Measurements from ENCODE around the gene HNRNPH1. TPM values are rescaled to one million over a fixed set of nuclear protein-coding genes. Genes with fewer than 3 reads are reported as not detected.

Gene HNRNPH1
- total RNA-seq, 2 experiments from 2014 or later, result 2,404 to 2,435 TPM

- ChIA-PET POLR2A (interaction anchor here (1.2 to 14.8 kb wide), 4 partner anchors 9 to 62 kb away, joined by 4 to 226 read pairs (median 6); partner anchors contain the start of genes HNRNPH1 and RUFY1), CTCF (interaction anchor here (2.0 kb wide), 1 partner anchor 10 kb away, joined by 14 read pairs; the partner anchor contains the start of gene HNRNPH1)
- peaks cover 90% of the 10 kb centered on the region for H3K36me3 ChIP-seq (ENCODE audit: insufficient read depth, low read length)
- H3K27ac ChIP-seq (ENCODE audit: low read depth in 1 of 2, low read length in 2 of 2), result no peak overlapping the region
- H3K9me3 ChIP-seq (ENCODE audit: control insufficient read depth in 1 of 2, insufficient read depth in 1 of 2, low read length in 2 of 2), result no peaks in the 10 kb centered on the region
- Mint-ChIP-seq H3K27me3 (no peaks in the 10 kb centered on the region), H3K4me3 (peak overlapping the region; percentile 38), H3K27ac (peak overlapping the region; percentile 72), H3K36me3 (ENCODE audit: low read depth) (peaks cover 96% of the 10 kb centered on the region), H3K4me1 (ENCODE audit: low read depth) (peaks cover 87% of the 10 kb centered on the region), H3K9me3 (no peaks in the 10 kb centered on the region)
- peaks cover 54% of the 10 kb centered on the region for H3K4me1 ChIP-seq (ENCODE audit: insufficient read depth, low read length)
- no peaks in the 10 kb centered on the region for H3K27me3 ChIP-seq (ENCODE audit: control insufficient read depth in 1 of 2, insufficient read depth in 2 of 2, low read length in 2 of 2)
- intact Hi-C loops (cut with DNase I, micrococcal nuclease), result loop anchor here in 1 of 2 experiments (10.0 kb wide), 1 partner anchor 748 kb away; no protein-coding TSS in a partner anchor
- TF ChIP-seq, protein P1, sequence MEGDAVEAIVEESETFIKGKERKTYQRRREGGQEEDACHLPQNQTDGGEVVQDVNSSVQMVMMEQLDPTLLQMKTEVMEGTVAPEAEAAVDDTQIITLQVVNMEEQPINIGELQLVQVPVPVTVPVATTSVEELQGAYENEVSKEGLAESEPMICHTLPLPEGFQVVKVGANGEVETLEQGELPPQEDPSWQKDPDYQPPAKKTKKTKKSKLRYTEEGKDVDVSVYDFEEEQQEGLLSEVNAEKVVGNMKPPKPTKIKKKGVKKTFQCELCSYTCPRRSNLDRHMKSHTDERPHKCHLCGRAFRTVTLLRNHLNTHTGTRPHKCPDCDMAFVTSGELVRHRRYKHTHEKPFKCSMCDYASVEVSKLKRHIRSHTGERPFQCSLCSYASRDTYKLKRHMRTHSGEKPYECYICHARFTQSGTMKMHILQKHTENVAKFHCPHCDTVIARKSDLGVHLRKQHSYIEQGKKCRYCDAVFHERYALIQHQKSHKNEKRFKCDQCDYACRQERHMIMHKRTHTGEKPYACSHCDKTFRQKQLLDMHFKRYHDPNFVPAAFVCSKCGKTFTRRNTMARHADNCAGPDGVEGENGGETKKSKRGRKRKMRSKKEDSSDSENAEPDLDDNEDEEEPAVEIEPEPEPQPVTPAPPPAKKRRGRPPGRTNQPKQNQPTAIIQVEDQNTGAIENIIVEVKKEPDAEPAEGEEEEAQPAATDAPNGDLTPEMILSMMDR (IDR thresholded peaks at IDR 0.05), result no peak
- H3K4me3 ChIP-seq (ENCODE audit: low read length), result no peak overlapping the region
- no peak for ATAC-seq (ENCODE audit: poor library complexity)
- DNase-seq, result no peak
Observed at GRCh38 chr5:179612577-179613459, 10.7 kb downstream of the HNRNPH1 start.

GRCh38 chr5:179610903-179611265 lies 12.6 kb downstream of the HNRNPH1 start:
- CTCF ChIA-PET, result no interaction called here
- intact Hi-C loops (cut with DNase I, micrococcal nuclease), result loop anchor here in 1 of 2 experiments (10.0 kb wide), 1 partner anchor 746 kb away; no protein-coding TSS in a partner anchor
- peaks cover 82% of the 10 kb centered on the region for H3K36me3 Mint-ChIP-seq (ENCODE audit: low read depth)

GRCh38 chr5:179610109-179610902 lies 13.2 kb downstream of the HNRNPH1 start:
- Mint-ChIP-seq H3K4me3 (no peak overlapping the region), H3K36me3 (ENCODE audit: low read depth) (peaks cover 82% of the 10 kb centered on the region), H3K27ac (peak overlapping the region; percentile 78), H3K4me1 (ENCODE audit: low read depth) (peaks cover 67% of the 10 kb centered on the region), H3K27me3 (no peaks in the 10 kb centered on the region), H3K9me3 (no peaks in the 10 kb centered on the region)
- no peak overlapping the region for H3K4me3 ChIP-seq (ENCODE audit: low read length)
- no peaks in the 10 kb centered on the region for H3K9me3 ChIP-seq (ENCODE audit: control insufficient read depth in 1 of 2, insufficient read depth in 1 of 2, low read length in 2 of 2)
- DNase-seq, result no peak
- intact Hi-C loops (cut with DNase I, micrococcal nuclease), result loop anchor here in 1 of 2 experiments (10.0 kb wide), 1 partner anchor 746 kb away; no protein-coding TSS in a partner anchor
- POLR2A ChIA-PET, result interaction anchor here (0.6 to 14.8 kb wide), 2 partner anchors 11 to 12 kb away, joined by 4 to 226 read pairs; partner anchors contain the start of gene HNRNPH1
- H3K36me3 ChIP-seq (ENCODE audit: insufficient read depth, low read length), result peaks cover 90% of the 10 kb centered on the region
- TF ChIP-seq, protein P1 (IDR thresholded peaks at IDR 0.05), result no peak
- peaks cover 49% of the 10 kb centered on the region for H3K4me1 ChIP-seq (ENCODE audit: insufficient read depth, low read length)
- CTCF ChIA-PET, result no interaction called here
- H3K27me3 ChIP-seq (ENCODE audit: control insufficient read depth in 1 of 2, insufficient read depth in 2 of 2, low read length in 2 of 2), result no peaks in the 10 kb centered on the region
- no peak for ATAC-seq (ENCODE audit: poor library complexity)
- H3K27ac ChIP-seq (ENCODE audit: low read depth in 1 of 2, low read length in 2 of 2), result no peak overlapping the region

More at GRCh38 chr5:179610903-179611265, 12.6 kb downstream of the HNRNPH1 start:
- Histone ChIP-seq H3K36me3 (ENCODE audit: insufficient read depth, low read length) (peaks cover 90% of the 10 kb centered on the region), H3K27me3 (ENCODE audit: control insufficient read depth in 1 of 2, insufficient read depth in 2 of 2, low read length in 2 of 2) (no peaks in the 10 kb centered on the region), H3K4me3 (ENCODE audit: low read length) (no peak overlapping the region), H3K4me1 (ENCODE audit: insufficient read depth, low read length) (peaks cover 50% of the 10 kb centered on the region), H3K27ac (ENCODE audit: low read depth in 1 of 2, low read length in 2 of 2) (no peak overlapping the region), H3K9me3 (ENCODE audit: control insufficient read depth in 1 of 2, insufficient read depth in 1 of 2, low read length in 2 of 2) (no peaks in the 10 kb centered on the region)
- Mint-ChIP-seq H3K9me3 (no peaks in the 10 kb centered on the region), H3K27ac (peak overlapping the region; percentile 78), H3K4me1 (ENCODE audit: low read depth) (peaks cover 73% of the 10 kb centered on the region), H3K4me3 (peak overlapping the region; percentile 35), H3K27me3 (no peaks in the 10 kb centered on the region)
- POLR2A ChIA-PET, result interaction anchor here (0.6 to 14.8 kb wide), 2 partner anchors 11 to 13 kb away, joined by 4 to 226 read pairs; partner anchors contain the start of gene HNRNPH1
- ATAC-seq (ENCODE audit: poor library complexity) (no peak), DNase-seq (no peak)
- TF ChIP-seq, protein P1 (IDR thresholded peaks at IDR 0.05), result no peak

All from CD4-positive, alpha-beta T cell (primary cell).